A673 (cell line): ENCODE results near the gene FRK.

Source experiments
- EZH2 ChIP-seq: fragments of 200-600 bp; sonication (generic); IDR thresholded peaks from 2 replicates; pipeline ENCODE4 v1.6.1; 2017; ENCODE audit warnings: borderline replicate concordance, low read depth, mild to moderate bottlenecking, mixed read lengths, antibody characterized with exemption, low read length; ENCODE audit not compliant: poor library complexity, severe bottlenecking
- TF ChIP-seq, protein P1 (sequence below): fragments of 300-800, 200-600 bp; sonication (generic); conservative IDR thresholded peaks from 2 replicates; pipeline ENCODE4 v1.5.1; 2017; ENCODE audit warnings: low read depth, mild to moderate bottlenecking, antibody characterized with exemption, low read length, moderate library complexity, mixed read lengths

GRCh38 chr6:116084284-116084683, 23.6 kb upstream of the FRK start:
- TF ChIP-seq, protein P1, sequence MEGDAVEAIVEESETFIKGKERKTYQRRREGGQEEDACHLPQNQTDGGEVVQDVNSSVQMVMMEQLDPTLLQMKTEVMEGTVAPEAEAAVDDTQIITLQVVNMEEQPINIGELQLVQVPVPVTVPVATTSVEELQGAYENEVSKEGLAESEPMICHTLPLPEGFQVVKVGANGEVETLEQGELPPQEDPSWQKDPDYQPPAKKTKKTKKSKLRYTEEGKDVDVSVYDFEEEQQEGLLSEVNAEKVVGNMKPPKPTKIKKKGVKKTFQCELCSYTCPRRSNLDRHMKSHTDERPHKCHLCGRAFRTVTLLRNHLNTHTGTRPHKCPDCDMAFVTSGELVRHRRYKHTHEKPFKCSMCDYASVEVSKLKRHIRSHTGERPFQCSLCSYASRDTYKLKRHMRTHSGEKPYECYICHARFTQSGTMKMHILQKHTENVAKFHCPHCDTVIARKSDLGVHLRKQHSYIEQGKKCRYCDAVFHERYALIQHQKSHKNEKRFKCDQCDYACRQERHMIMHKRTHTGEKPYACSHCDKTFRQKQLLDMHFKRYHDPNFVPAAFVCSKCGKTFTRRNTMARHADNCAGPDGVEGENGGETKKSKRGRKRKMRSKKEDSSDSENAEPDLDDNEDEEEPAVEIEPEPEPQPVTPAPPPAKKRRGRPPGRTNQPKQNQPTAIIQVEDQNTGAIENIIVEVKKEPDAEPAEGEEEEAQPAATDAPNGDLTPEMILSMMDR = no peak
- no peak for TF ChIP-seq EZH2
